PFSK-1 (cell line): ENCODE results near the gene DYNC2H1.

Experiments
- FOXP2 ChIP-seq: optimal IDR thresholded peaks from 2 replicates; pipeline ENCODE3; 2011; ENCODE audit warnings: borderline replicate concordance, control low read depth, inconsistent platforms; ENCODE audit not compliant: insufficient read depth; ENCODE audit errors: extremely low read length, extremely low read depth
- POLR2AphosphoS5 ChIP-seq: IDR thresholded peaks from 2 replicates; pipeline ENCODE4 v1.6.1; 2012; ENCODE audit warnings: low read depth, mild to moderate bottlenecking, control low read depth, low read length, moderate library complexity
- SIN3A ChIP-seq: IDR thresholded peaks from 2 replicates; pipeline ENCODE4 v1.6.1; 2012; ENCODE audit warnings: mild to moderate bottlenecking, low read length, moderate library complexity, borderline replicate concordance; ENCODE audit not compliant: insufficient read depth
- TAF1 ChIP-seq: IDR thresholded peaks from 2 replicates; pipeline ENCODE4 v1.6.1; 2012; ENCODE audit warnings: low read length, control low read depth, borderline replicate concordance; ENCODE audit not compliant: insufficient read depth
- TF ChIP-seq, protein P1 (sequence below), 2 experiments: IDR thresholded peaks; 2 replicates each; pipeline versions ENCODE4 v1.6.1 to v1.8.0; 2011 to 2012; ENCODE audit warnings: low read depth in 2 of 2, low read length in 2 of 2, control low read depth in 1 of 2, inconsistent platforms in 1 of 2, mild to moderate bottlenecking in 1 of 2, moderate library complexity in 1 of 2; ENCODE audit not compliant: insufficient read depth in 1 of 2

The DYNC2H1 gene

DNA sequence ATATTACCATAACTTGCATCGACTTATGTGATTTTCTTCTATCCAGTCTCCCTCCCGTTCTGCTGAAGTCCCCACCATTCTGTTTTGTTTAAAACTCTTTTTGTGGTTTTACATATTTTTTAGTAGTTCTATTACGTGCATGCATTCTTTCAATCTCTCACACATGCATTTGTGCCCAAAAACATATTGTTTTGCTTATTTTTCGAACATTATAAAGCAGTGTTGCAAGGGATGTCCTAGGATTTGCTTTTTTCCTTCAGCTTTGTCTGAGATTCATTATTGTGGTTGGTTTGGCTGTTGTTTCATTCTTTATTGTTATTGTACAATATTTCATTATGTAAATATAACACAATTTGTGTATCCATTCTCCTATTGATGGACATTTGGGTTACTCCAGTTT, 235.7 kb downstream of the DYNC2H1 start:
- TF ChIP-seq, protein P1, sequence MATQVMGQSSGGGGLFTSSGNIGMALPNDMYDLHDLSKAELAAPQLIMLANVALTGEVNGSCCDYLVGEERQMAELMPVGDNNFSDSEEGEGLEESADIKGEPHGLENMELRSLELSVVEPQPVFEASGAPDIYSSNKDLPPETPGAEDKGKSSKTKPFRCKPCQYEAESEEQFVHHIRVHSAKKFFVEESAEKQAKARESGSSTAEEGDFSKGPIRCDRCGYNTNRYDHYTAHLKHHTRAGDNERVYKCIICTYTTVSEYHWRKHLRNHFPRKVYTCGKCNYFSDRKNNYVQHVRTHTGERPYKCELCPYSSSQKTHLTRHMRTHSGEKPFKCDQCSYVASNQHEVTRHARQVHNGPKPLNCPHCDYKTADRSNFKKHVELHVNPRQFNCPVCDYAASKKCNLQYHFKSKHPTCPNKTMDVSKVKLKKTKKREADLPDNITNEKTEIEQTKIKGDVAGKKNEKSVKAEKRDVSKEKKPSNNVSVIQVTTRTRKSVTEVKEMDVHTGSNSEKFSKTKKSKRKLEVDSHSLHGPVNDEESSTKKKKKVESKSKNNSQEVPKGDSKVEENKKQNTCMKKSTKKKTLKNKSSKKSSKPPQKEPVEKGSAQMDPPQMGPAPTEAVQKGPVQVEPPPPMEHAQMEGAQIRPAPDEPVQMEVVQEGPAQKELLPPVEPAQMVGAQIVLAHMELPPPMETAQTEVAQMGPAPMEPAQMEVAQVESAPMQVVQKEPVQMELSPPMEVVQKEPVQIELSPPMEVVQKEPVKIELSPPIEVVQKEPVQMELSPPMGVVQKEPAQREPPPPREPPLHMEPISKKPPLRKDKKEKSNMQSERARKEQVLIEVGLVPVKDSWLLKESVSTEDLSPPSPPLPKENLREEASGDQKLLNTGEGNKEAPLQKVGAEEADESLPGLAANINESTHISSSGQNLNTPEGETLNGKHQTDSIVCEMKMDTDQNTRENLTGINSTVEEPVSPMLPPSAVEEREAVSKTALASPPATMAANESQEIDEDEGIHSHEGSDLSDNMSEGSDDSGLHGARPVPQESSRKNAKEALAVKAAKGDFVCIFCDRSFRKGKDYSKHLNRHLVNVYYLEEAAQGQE (IDR thresholded peaks at IDR 0.05; ENCODE audit: insufficient read depth in 1 of 2, low read depth in 2 of 2, low read length in 2 of 2): no peak
- TF ChIP-seq TAF1 (no peak), FOXP2 (no peak), POLR2AphosphoS5 (no peak), SIN3A (no peak)

- TF ChIP-seq SIN3A (no peak), TAF1 (no peak), POLR2AphosphoS5 (no peak), FOXP2 (no peak)
- TF ChIP-seq, protein P1 (IDR thresholded peaks at IDR 0.05; ENCODE audit: insufficient read depth in 1 of 2, low read depth in 2 of 2, low read length in 2 of 2): no peak
Observed at GRCh38 chr11:103349595-103349994, 240.4 kb downstream of the DYNC2H1 start.

DNA sequence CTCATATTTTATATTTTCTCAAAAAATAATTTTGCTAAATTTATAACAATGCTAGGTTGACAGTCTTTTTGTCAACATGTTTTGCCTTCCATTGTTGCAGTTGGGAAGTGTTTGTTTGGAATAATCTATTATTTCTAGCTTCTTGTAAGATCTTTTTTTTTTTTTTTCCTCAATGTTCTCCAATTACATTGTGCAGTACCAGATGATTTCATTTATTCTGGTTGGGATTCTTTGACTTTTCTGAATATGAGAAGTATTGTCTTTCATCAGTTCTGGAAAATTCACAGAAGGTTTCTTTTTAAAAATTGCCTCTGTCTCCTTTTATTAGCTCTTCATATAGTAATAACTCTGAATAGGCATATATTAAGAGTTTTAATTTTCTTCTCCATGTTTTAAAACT, 245.4 kb downstream of the DYNC2H1 start:
- TF ChIP-seq TAF1 (no peak), SIN3A (no peak), FOXP2 (no peak), POLR2AphosphoS5 (no peak)
- TF ChIP-seq, protein P1 (IDR thresholded peaks at IDR 0.05; ENCODE audit: insufficient read depth in 1 of 2, low read depth in 2 of 2, low read length in 2 of 2): no peak

- no peak for TF ChIP-seq POLR2AphosphoS5
- TF ChIP-seq TAF1: no peak
- TF ChIP-seq, protein P1 (IDR thresholded peaks at IDR 0.05; ENCODE audit: insufficient read depth in 1 of 2, low read depth in 2 of 2, low read length in 2 of 2): no peak
- TF ChIP-seq FOXP2: no peak
- no peak for TF ChIP-seq SIN3A
Observed at GRCh38 chr11:103358251-103358650, 249.0 kb downstream of the DYNC2H1 start.

DNA sequence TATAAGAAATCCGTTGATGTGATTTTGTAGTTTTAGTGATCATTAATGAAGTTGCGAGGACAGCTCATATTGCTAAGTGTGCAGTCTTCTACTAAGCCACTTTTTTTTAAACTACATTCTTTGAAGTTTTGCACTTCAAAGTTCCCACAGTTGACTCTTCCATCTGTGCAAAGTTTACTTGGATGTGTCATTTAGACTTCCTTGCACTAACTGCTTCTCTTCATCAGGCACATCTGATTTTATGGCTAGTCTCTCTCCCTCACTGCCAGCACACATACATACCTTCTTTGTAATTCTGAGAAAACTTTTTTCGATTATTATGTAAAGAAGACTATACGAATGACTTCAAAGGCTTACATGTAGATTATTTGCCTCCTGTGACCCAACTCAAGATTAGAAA, 250.0 kb downstream of the DYNC2H1 start:
- TF ChIP-seq FOXP2: no peak
- TF ChIP-seq, protein P1 (IDR thresholded peaks at IDR 0.05; ENCODE audit: insufficient read depth in 1 of 2, low read depth in 2 of 2, low read length in 2 of 2): no peak
- TF ChIP-seq TAF1: no peak
- TF ChIP-seq POLR2AphosphoS5: no peak
- no peak for TF ChIP-seq SIN3A
